B cell (primary cell): ENCODE results near the gene CLEC11A. TPM values are rescaled to one million over a fixed set of nuclear protein-coding genes. Genes with fewer than 3 reads are reported as not detected.
A peak's percentile ranks its signal among the peaks of the same experiment; 100 is the strongest.

ENCODE experiments used
- ATAC-seq: fragments of 200-7000 bp; cut with Tn5 transposase; one replicate; pipeline ENCODE4 v1.10.0; 2021; ENCODE audit warnings: low read depth, mild to moderate bottlenecking, moderate number of reproducible peaks, moderate library complexity
- CTCF ChIA-PET: fragments of 350-600 bp; sonication (Branson Sonifier 250); formaldehyde crosslinking; loops from one replicate; lab custom pipeline; 2021; ENCODE audit warnings: antibody characterized with exemption, inconsistent platforms; lab: Charles Lee
- POLR2A ChIA-PET: fragments of 350-600 bp; sonication (Branson Sonifier 250); formaldehyde crosslinking; loops from one replicate; lab custom pipeline; 2021; ENCODE audit warnings: antibody characterized with exemption; lab: Charles Lee
- DNase-seq: peaks from one replicate; pipeline ENCODE4 v3.0.0; 2013
- H2AFZ ChIP-seq: 2 replicates; pipeline ENCODE4 v1.6.1; 2012; ENCODE audit warnings: mild to moderate bottlenecking, low read depth, low read length; ENCODE audit not compliant: insufficient read depth, poor library complexity, severe bottlenecking
- H3K27ac ChIP-seq, 2 donors: 1 replicate in 1 of 2; 2 replicates in 1 of 2; pipeline ENCODE4 v1.5.1; 2012 to 2013; ENCODE audit warnings: low read length in 2 of 2, mild to moderate bottlenecking in 2 of 2, moderate library complexity in 1 of 2
- H3K27me3 ChIP-seq, 4 experiments: fragments of 200-600 bp in 1 of 4; sonication (generic) in 1 of 4; replicated peaks in 1 of 4; 1 replicate in 2 of 4; 2 replicates in 2 of 4; pipeline versions ENCODE4 v1.6.1 to v1.7.0; 2013 to 2016; ENCODE audit warnings: low read length in 3 of 4, mild to moderate bottlenecking in 2 of 4, mixed read lengths in 1 of 4, moderate library complexity in 1 of 4; ENCODE audit not compliant: insufficient read depth in 4 of 4, control insufficient read depth in 3 of 4; ENCODE audit errors: control extremely low read depth in 1 of 4
- H3K36me3 ChIP-seq, 2 experiments: replicated peaks in 1 of 2; 1 replicate in 1 of 2; 2 replicates in 1 of 2; pipeline versions ENCODE4 v1.6.1 to v1.7.1; 2013; ENCODE audit warnings: low read length in 1 of 2; ENCODE audit not compliant: insufficient read depth in 2 of 2, control insufficient read depth in 1 of 2; ENCODE audit errors: control extremely low read depth in 1 of 2, extremely low read depth in 1 of 2
- H3K4me1 ChIP-seq, 2 donors: fragments of 200-600 bp in 1 of 2; sonication (generic) in 1 of 2; 1 replicate in 1 of 2; 2 replicates in 1 of 2; pipeline versions ENCODE4 v1.5.1 to v1.6.1; 2013 to 2017; ENCODE audit warnings: low read length in 2 of 2; ENCODE audit not compliant: control insufficient read depth in 2 of 2, insufficient read depth in 2 of 2
- H3K4me2 ChIP-seq: replicated peaks from 2 replicates; pipeline ENCODE3; 2012; ENCODE audit warnings: mild to moderate bottlenecking, low read depth, low read length; ENCODE audit not compliant: poor library complexity, severe bottlenecking
- H3K4me3 ChIP-seq, 5 experiments: fragments of 200-600 bp in 1 of 5; sonication (generic) in 1 of 5; 1 replicate in 3 of 5; 2 replicates in 2 of 5; pipeline versions ENCODE4 v1.5.1 to v1.7.0; 2011 to 2016; ENCODE audit warnings: low read length in 4 of 5, mild to moderate bottlenecking in 4 of 5, low read depth in 2 of 5, control low read depth in 1 of 5, moderate library complexity in 1 of 5; ENCODE audit not compliant: insufficient read depth in 1 of 5; ENCODE audit errors: control extremely low read depth in 1 of 5, extremely low read depth in 1 of 5
- H3K79me2 ChIP-seq: fragments of 200-600 bp; sonication (generic); one replicate; pipeline ENCODE4 v1.6.0; 2016; ENCODE audit warnings: low read length; ENCODE audit not compliant: control insufficient read depth, insufficient read depth
- H3K9ac ChIP-seq: fragments of 200-600 bp; sonication (generic); 2 replicates; pipeline ENCODE4 v1.6.1; 2017; ENCODE audit warnings: mild to moderate bottlenecking, low read length, moderate library complexity
- H3K9me3 ChIP-seq, 3 donors: one replicate each; pipeline versions ENCODE4 v1.6.1 to v1.7.1; 2013; ENCODE audit warnings: low read length in 2 of 3; ENCODE audit not compliant: control insufficient read depth in 2 of 3, insufficient read depth in 1 of 3; ENCODE audit errors: control extremely low read depth in 1 of 3
- H4K20me1 ChIP-seq: 2 replicates; pipeline ENCODE4 v1.6.0; 2012; ENCODE audit warnings: mild to moderate bottlenecking, low read length; ENCODE audit not compliant: insufficient read depth, control insufficient read depth, poor library complexity, severe bottlenecking
- H3K27ac Mint-ChIP-seq: one replicate; pipeline ENCODE4 v1.8.0; 2021; ENCODE audit warnings: mixed read lengths
- H3K27me3 Mint-ChIP-seq: one replicate; pipeline ENCODE4 v1.8.0; 2021; ENCODE audit warnings: mixed read lengths
- H3K4me1 Mint-ChIP-seq: one replicate; pipeline ENCODE4 v1.8.0; 2021; ENCODE audit warnings: mixed read lengths
- H3K4me3 Mint-ChIP-seq: one replicate; pipeline ENCODE4 v1.8.0; 2021; ENCODE audit warnings: mixed read lengths
- H3K9me3 Mint-ChIP-seq: one replicate; pipeline ENCODE4 v1.8.0; 2022; ENCODE audit warnings: mixed read lengths; ENCODE audit not compliant: insufficient read depth
- EZH2 ChIP-seq: IDR thresholded peaks from 2 replicates; pipeline ENCODE4 v1.6.1; 2012; ENCODE audit warnings: borderline replicate concordance, low read depth, mild to moderate bottlenecking, moderate library complexity, low read length; ENCODE audit not compliant: insufficient read depth, poor library complexity, severe bottlenecking
- WGBS: methylation state at CpG from one replicate; pipeline ENCODE4 v1.1.5; 2013; ENCODE audit warnings: missing lambda C conversion rate; ENCODE audit not compliant: insufficient coverage; 5-methylcytosine and 5-hydroxymethylcytosine counted together
- intact Hi-C: fragments of 100-400 bp; cut with micrococcal nuclease; formaldehyde crosslinking; loops from one replicate; pipeline ENCODE4 v1.10.0; 2022
- polyA plus RNA-seq: library from polyadenylated mRNA; depleted of rRNA; stranded (reverse); fragments of >200 nt; gene quantifications from 2 replicates; pipeline ENCODE4 v1.2.3, GENCODE V29; 2012
- total RNA-seq, 2 donors: library from RNA; stranded (reverse); fragments of 120-200 nt in 1 of 2; gene quantifications; 1 replicate in 1 of 2; 2 replicates in 1 of 2; pipeline versions ENCODE4 v1.2.3 to v1.2.4, GENCODE V29; 2013 to 2022
- TF ChIP-seq, protein P1 (sequence below): fragments of 200-600 bp; IDR thresholded peaks from one replicate; pipeline ENCODE4 v1.8.0; 2022; ENCODE audit warnings: antibody characterized with exemption, mild to moderate bottlenecking

Gene CLEC11A
- total and polyA plus RNA-seq, 2 donors (not counting 1 experiment from before 2014, with no cell fraction given), result 0.52 to 1.6 TPM

DNA sequence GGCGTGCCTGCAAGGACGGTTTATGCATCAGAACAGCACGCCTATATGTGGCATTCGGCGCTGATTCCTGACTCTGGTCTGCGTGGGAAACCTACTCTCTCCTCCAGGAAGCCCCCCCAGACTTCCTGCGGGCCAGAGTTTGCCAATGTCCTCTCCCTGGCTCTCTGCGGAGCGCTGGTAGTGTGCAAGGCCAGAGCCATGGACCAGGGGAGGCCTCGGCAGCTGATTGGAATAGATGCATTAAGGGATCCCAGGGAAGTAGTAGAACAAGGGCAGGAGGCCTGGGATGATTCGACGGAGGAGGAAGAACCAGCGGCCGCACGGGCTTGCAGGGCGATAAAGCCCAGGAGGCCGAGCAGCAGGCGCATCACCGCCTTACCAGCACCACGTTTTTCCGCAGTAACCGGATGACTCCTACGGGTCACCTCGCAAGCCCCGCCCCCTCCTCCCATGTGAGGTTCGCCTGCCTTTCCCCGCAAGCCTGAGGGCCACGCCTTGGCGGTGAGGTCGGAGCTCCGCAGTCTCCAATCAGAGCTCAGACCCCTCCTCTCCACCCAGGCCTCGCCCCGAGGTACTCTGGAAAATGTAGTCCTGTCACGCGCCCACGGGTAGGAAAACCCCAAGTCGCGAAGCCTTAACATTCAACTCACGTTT, 5.0 kb downstream of the CLEC11A start:
- peaks cover 23 to 25% of the 10 kb centered on the region in 2 donors for H3K4me1 ChIP-seq
- H3K36me3 ChIP-seq, result no peaks in the 10 kb centered on the region
- intact Hi-C loops, result no loop called here
- ChIA-PET CTCF (no interaction called here), POLR2A (no interaction called here)
- no peaks in the 10 kb centered on the region for H4K20me1 ChIP-seq
- ATAC-seq (no peak), DNase-seq (no peak)
- H3K9me3 ChIP-seq, result peaks cover 0 to 49% (median 3%) of the 10 kb centered on the region in 3 donors
- H3K79me2 ChIP-seq, result no peaks in the 10 kb centered on the region
- TF ChIP-seq, protein P1, sequence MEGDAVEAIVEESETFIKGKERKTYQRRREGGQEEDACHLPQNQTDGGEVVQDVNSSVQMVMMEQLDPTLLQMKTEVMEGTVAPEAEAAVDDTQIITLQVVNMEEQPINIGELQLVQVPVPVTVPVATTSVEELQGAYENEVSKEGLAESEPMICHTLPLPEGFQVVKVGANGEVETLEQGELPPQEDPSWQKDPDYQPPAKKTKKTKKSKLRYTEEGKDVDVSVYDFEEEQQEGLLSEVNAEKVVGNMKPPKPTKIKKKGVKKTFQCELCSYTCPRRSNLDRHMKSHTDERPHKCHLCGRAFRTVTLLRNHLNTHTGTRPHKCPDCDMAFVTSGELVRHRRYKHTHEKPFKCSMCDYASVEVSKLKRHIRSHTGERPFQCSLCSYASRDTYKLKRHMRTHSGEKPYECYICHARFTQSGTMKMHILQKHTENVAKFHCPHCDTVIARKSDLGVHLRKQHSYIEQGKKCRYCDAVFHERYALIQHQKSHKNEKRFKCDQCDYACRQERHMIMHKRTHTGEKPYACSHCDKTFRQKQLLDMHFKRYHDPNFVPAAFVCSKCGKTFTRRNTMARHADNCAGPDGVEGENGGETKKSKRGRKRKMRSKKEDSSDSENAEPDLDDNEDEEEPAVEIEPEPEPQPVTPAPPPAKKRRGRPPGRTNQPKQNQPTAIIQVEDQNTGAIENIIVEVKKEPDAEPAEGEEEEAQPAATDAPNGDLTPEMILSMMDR, result no peak
- no peak for TF ChIP-seq EZH2
- Mint-ChIP-seq H3K4me1 (peaks cover 25% of the 10 kb centered on the region), H3K4me3 (no peak overlapping the region), H3K27me3 (peaks cover 50% of the 10 kb centered on the region), H3K9me3 (no peaks in the 10 kb centered on the region), H3K27ac (no peak overlapping the region)
- WGBS, result 36% methylated on average over 38 of the region's 39 CpGs
- peaks cover 0 to 61% (median 20%) of the 10 kb centered on the region in 4 experiments for H3K27me3 ChIP-seq
- H3K4me2 ChIP-seq, result peak overlapping the region; percentile 28
- no peak overlapping the region for H3K9ac ChIP-seq
- H3K4me3 ChIP-seq, result no peak overlapping the region
- no peak overlapping the region for H3K27ac ChIP-seq
- no peak overlapping the region for H2AFZ ChIP-seq

GRCh38 chr19:50729894-50730293, 6.7 kb downstream of the CLEC11A start:
- no peaks in the 10 kb centered on the region for H3K9me3 Mint-ChIP-seq
- peaks cover 15% of the 10 kb centered on the region for H3K4me1 Mint-ChIP-seq
- POLR2A ChIA-PET, result no interaction called here
- no peak overlapping the region for H3K4me3 Mint-ChIP-seq
- CTCF ChIA-PET, result no interaction called here
- H3K27ac Mint-ChIP-seq, result no peak overlapping the region
- Histone ChIP-seq H3K4me2 (no peak overlapping the region), H3K79me2 (no peaks in the 10 kb centered on the region), H3K4me3 (no peak overlapping the region), H4K20me1 (no peaks in the 10 kb centered on the region), H3K27ac (no peak overlapping the region), H3K4me1 (peaks cover 11 to 15% of the 10 kb centered on the region in 2 donors), H2AFZ (no peak overlapping the region), H3K9me3 (peaks cover 0 to 32% (median 0%) of the 10 kb centered on the region in 3 donors), H3K36me3 (no peaks in the 10 kb centered on the region), H3K27me3 (peaks cover 0 to 45% (median 12%) of the 10 kb centered on the region in 4 experiments), H3K9ac (no peak overlapping the region)
- intact Hi-C loops, result no loop called here
- 100% methylated on average over 3 of the region's 5 CpGs for WGBS
- no peak for ATAC-seq
- H3K27me3 Mint-ChIP-seq, result peaks cover 50% of the 10 kb centered on the region
- no peak for TF ChIP-seq EZH2
- TF ChIP-seq, protein P1, result no peak
- no peak for DNase-seq
